ENCODE results near the gene BCL11B.

Gene BCL11B

GRCh38 chr14:99216191-99216590 lies 55.8 kb downstream of the BCL11B start:
- DNase-seq: no peak

DNA sequence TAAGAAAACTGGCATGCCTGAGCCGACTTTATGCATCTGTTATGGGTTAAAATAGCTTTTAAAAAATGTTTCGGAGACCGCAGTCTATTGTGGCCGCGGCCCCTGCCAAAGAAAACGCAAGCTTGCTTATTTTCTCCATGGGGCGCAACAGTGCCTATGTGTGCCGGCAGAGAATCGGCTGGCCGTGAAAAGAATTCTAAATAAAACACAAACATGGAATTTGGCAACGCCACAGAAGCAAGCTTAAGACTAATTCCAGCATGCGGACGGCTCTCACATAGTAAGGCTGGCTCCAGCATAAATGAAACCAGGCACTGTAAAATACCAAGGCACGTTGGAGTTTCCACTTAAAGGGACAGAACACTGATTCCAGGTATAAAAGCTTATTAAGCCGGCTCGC lies 56.7 kb downstream of the BCL11B start:
- DNase-seq: peak; percentile 83

- no peak for DNase-seq
Observed at GRCh38 chr14:99214701-99215100, 57.3 kb downstream of the BCL11B start.

GRCh38 chr14:99213527-99213971 lies 58.4 kb downstream of the BCL11B start:
- no peak for DNase-seq

DNA sequence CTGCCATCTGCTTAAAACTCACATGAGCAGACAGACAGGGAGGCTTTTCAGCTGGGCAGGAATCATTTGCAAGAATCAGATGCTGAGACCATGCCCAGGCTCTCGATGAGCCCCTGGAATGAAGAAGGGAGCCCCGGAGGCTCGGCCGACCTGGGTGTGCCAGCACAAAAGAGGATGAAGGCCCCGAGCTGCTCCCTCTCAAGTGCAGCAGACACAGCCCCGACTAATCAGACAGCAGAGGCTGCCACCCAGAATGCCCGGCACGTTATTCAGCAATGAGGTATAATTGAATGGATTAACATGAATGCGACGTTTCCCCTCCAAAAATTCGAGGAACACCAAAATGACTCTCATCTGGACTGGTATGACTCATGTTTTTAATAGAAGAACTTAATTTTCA lies 58.9 kb downstream of the BCL11B start:
- DNase-seq: no peak

DNA sequence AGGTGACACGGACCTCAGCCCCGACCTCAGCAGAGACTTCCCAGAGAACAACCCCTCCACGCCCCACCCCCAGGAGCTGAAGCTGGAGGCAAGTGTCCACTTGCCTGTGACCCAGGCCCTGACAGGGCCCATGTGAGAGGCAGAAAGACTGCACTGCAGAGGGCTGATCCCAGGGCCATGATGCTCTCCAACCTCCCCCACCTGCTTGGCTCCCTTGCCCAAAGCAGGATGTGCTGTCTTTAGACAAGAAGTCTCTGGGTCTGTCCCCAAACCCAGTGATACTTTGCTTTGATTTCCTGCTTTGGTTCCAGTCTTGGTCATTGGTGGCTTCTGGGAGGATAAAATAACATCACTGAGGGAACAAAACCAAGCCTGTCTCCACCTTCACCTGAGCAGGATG lies 59.4 kb downstream of the BCL11B start:
- no peak for DNase-seq

DNA sequence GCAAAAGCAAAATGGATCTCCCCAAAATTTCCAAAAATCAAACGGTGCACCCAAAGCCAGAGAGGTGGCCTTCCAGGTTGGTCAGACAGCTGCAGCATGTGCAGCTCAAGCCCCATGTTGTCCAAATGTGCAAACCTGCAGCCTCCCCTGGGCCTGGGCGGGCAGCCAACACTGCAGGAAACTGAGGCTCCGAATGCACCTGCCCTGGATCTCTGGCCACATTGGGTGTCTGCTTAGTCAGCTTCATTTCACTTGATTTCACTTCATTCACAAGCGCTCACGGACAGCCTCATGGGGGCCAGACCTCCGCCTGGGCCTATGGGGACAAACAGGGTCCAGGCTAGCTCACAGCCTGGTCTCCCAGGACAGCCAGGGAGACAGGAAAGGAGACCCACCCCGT lies 59.8 kb downstream of the BCL11B start:
- no peak for DNase-seq

GRCh38 chr14:99211410-99211809 lies 60.6 kb downstream of the BCL11B start:
- DNase-seq: no peak

- no peak for DNase-seq
Observed at GRCh38 chr14:99210333-99210732, 61.7 kb downstream of the BCL11B start.

- DNase-seq: no peak
Observed at GRCh38 chr14:99209409-99209808, 62.6 kb downstream of the BCL11B start.

DNA sequence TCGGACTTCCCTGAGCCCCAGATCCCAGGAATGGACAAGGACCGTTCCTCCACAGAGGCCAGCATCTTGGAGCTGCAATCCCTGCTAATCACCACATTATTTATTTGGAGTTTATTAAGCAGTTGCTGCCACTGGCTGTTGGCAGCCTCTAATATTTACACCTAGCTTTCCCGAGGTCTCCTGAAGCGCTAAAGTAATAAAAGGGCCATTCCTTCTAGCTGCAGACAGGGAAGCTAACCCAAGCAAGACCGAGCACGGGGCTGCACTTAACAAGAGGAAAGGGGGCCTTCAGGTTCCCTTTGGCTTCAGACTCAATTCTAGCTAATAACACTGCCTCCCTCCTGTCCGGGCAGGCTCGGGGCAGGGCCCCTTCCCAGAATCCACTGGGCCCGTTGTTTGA lies 63.7 kb downstream of the BCL11B start:
- no peak for DNase-seq

DNA sequence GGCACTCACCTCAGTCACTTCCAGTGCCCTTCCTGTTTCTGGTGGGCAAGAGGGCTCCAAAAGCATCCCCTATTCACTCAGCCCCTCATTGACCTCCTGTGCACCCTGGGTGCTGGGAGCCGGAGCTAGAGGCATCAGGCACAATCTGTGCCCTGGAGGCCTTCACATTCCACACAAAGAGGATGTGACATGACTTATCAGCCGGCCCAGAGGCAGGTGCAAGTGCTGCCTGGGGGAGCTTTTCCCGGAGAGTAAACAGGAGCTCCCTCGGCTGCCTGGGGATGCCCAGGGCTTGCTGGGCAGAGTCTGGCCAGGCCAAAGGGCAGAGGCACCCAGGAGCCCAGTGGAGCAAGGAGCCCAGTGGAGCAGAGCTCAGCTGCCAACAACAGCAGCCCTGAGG lies 64.5 kb downstream of the BCL11B start:
- no peak for DNase-seq

DNA sequence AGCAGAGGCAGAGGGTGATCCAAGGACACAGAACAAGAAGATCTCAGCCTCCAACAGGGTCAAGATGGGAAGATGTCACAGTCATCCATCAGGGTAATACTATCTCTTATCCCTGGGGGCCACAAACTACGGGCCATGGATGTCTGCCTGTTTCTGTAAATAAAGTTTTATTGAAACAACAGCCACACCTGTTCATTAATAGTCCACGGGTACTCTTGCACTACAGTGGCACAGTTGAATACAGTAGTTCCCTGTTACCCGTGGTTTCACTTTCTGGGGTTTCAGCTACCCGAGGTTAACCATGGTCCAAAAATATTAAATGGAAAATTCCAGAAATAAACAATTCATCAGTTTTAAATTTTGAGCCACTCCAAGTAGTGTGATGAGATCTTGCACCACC lies 65.9 kb downstream of the BCL11B start:
- DNase-seq: no peak

GRCh38 chr14:99205086-99205688 lies 66.8 kb downstream of the BCL11B start:
- DNase-seq: no peak

DNA sequence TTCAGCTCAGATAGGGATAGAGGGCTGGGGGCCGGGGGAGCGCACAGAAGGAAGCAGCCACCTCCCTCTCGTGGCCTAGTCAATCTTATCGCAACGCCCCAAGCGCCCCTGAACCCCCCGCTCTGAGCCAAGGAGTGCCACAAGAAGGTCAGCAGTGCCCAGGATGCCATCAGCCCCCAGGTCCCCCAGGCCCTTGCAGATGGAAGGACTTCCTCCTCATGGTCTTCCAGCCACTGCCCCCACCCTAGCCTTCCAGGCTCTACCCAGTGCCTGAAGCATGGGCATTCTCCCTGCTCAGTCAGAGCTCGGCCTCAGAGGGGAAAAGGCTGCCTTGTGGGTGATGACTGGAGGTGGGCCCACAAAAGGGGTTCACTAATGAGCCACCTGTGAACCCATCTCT lies 68.2 kb downstream of the BCL11B start:
- DNase-seq: no peak

- DNase-seq: no peak
Observed at GRCh38 chr14:99203080-99203479, 68.9 kb downstream of the BCL11B start.

DNA sequence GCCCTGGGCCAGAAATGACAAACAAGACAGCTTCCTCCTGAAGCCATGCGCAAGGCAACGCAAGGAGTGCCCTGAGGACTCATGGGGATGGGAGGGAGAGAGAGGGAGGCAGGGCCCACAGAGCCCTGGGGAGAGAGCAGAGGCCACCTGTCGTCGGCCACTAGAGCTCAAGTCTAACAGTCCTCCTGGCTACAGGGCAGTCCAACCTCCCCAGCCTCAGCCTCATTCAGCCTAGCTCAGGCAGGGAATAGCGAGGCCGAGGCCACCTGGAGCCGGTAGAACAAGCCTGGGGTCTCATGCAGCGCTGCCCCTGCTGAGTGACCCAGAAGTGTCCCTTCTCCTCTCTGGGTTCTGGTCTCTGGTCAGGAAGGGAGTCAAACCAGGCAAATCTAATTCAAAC lies 69.5 kb downstream of the BCL11B start:
- DNase-seq: no peak

DNA sequence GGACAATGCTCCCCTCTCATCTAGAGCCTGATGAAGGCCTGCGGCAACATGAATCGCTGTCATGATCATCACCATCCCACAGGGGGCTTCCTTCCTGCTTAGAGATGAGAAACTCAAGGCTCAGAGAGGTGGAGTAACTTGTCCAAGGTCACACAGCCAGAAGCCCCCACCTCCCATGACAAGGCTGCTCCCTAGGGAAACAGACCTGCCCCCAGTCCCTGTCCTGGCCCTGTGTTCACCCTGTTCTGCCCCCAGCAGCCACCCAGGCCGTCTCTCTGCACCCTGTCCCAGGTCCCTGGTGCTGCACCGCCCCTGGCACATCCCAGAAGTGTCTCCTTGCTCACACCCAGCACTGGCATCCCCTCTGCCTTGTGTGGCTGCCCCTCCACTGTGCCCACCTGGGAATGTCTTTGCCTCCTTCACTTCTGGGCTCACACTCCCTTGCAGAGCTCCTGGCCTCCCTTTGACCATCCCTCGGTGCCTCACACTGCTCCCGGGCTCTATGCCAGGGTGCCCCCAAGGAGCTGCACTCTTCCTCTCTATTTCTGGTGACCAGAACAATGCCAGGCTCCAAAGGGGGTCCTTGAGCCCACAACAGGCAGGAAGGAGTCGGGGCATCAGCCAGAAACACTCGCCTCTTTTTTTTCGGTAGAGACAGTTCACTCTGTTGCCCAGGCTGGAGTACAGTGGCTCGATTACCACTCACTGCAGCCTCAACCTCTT lies 70.5 kb downstream of the BCL11B start:
- DNase-seq: no peak

GRCh38 chr14:99200654-99201005 lies 71.4 kb downstream of the BCL11B start:
- DNase-seq: no peak

GRCh38 chr14:99199846-99200653 lies 71.9 kb downstream of the BCL11B start:
- DNase-seq: no peak

DNA sequence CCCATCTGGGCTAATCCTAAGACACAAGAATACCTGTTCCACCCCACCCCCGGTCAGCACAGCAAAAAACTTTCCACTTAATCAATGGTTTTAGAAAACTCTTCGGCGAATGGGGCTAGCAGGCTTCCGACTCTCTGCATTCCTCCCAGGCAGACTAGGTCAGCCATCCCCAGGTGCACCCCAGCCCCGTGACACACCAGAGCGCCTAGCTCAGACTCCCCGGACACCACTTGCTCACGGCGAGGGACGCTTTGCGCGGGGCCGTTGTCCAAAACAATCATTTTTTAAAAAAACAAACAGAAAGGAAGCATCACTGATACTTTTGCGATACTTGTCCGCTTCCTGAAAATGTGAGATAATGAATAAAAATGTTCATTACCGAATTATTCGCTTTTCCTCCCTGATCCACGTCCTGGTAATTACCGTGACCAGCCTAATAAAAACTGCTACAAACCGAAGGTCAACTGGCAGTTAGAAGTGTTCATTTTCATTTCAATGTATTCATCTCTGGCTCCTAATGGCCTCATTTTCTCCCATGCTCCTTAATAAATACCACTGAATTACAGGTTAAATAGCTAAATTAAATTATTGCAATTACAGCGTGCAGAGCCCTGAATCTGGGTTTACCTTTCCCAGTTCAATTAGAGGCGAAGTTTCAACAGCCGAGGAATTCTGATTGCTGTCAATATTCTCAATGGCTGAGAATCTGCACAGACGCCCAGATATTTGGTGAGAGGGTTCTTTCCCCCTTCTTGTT lies 73.1 kb downstream of the BCL11B start:
- no peak for DNase-seq

GRCh38 chr14:99196310-99196650 lies 75.7 kb downstream of the BCL11B start:
- no peak for DNase-seq

GRCh38 chr14:99195602-99196309 lies 76.2 kb downstream of the BCL11B start:
- no peak for DNase-seq
